ENCODE results near the gene DUSP2. TPM values are rescaled to one million over a fixed set of nuclear protein-coding genes. Genes with fewer than 3 reads are reported as not detected.

Gene DUSP2
- polyA plus RNA-seq, 3 donors from 2014 or later, result 272 to 875 (median 555) TPM

DNA sequence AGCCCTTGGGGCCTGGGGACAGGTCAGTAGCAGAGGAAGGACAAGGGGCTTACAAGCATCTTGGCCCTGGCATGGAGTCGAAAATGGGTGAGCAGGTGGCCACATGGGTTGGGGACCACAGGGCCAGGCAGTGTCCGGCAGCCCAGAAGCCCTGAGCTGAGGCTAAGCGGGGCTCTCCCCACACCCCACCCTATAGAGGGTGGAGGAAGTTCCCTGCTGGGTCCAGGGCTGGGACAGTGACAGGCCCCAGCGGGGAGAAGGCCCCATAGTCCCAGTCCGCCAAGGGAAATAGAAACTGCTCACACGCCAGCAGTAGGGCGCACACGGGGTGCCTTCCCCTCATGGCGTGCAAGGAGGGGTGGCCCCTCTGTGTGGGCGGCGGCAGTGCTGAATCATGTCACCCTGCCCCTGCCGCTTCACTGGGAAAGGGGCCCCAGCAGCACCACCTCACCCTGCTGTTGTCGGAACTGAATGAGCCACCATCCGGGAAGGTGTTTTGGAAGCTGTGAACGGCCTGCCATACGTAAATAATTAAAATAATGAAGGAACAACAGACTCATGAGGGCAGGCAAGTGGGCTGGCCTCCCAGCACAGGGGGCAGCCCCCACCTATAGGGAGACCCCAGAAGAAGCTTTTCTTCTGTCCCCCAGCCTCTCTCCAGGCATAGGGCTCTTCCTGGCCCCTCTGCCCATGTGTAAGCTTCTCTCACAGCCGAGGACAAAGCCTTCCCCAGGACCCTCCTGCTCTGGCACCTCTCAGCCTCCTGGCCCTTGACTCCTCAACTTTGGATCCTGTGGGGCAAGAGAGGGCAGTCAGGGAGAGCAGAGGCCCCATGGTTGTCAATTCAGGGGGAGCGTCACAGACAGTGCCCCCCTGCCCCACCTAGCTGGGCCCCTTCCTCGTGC lies 12.7 kb upstream of the DUSP2 start:
- H3K4me3 Mint-ChIP-seq, result peak overlapping the region in 4 of 5 donors; percentile 40 to 70 (median 55)
- no peaks in the 10 kb centered on the region for H3K36me3 Mint-ChIP-seq
- peaks cover 13 to 20% (median 14%) of the 10 kb centered on the region in 3 donors for H3K27me3 Mint-ChIP-seq (ENCODE audit: low read depth in 3 of 3)
- peaks cover 63 to 70% of the 10 kb centered on the region in 2 donors for H3K4me1 Mint-ChIP-seq
- peak overlapping the region; percentile 62 to 94 (median 88) for H3K27ac Mint-ChIP-seq
- DNase-seq, result peak; percentile 48 to 68 (median 61)
- H3K9me3 Mint-ChIP-seq, result no peaks in the 10 kb centered on the region

DNA sequence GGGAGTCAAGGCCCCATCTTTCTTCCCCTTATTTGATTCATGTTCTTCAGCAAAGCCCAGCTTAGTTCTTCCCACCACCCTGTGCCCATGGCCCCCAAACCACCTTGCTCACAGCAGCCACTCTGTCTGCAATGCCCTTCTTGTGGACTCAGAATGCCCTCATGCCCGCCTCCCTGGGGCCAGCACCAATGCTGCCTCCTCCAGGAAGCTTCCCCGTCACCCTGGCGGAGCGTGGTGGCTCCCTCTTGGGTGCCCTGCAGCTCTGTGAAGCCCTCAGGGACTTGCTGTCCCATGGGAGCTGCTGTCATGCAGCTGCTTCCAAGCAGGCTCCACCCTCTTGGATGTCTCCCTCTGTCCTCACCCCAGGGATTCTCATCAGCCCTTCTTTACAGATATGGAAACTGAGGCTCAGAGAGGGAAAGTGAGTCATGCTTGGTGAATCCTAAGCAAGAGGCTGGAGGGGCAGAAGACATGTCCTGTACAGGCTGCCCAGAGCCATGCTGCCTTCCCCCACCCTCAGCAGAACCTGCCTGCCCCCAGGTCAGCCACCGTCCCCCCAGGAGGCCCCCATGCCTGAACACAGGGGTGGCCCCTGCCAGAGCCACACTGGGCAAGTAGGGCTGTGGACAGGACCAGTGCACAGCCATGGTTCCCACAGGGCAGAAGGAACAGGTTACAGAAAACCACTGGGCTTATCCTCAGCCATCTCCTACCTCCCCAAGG lies 11.8 kb upstream of the DUSP2 start:
- Mint-ChIP-seq H3K27me3 (ENCODE audit: low read depth in 3 of 3) (peaks cover 8 to 15% (median 11%) of the 10 kb centered on the region in 3 donors), H3K4me1 (peaks cover 55 to 62% of the 10 kb centered on the region in 2 donors), H3K27ac (peak overlapping the region; percentile 62 to 94 (median 88)), H3K9me3 (no peaks in the 10 kb centered on the region), H3K36me3 (no peaks in the 10 kb centered on the region), H3K4me3 (peak overlapping the region; percentile 14 to 76 (median 36))
- no peak for DNase-seq

DNA sequence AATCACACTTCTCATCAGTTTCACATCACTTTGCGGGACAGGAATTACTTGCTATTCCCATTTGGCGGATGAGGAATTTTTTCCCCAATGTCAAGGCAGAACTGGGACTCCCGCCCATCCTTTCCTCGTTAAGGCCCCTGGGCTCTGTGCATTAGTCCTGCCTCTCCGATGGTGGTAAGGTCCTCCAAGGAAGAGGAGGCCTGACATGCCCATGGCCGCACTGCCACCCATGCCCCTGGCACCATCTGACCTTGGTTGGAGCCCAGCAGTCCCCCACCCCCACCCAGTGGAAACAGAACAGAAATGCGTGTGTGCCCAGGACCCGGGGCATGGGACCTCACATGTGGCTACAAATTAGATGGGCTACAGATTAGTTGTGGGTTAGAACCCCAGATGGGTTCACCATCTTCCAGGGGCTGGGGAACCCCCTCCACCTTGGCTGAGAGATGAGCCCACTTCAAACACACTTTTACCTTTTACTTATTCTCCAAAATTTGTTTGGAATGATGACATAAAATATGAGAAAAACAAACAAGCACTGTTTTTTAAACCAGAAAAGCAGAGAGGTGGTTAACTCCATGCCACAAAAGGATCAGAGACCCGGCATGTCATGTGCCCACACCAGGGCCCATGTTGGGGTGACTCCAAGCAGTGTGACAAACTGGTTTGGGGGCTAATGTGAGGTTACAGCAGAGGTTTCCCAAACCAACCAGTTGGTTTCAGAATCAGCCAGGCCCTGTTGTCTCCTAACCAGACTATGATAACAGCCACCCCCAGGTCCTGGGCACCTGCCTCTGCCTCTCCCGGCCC lies 11.0 kb upstream of the DUSP2 start:
- Mint-ChIP-seq H3K9me3 (no peaks in the 10 kb centered on the region), H3K36me3 (no peaks in the 10 kb centered on the region), H3K4me1 (peaks cover 49 to 53% of the 10 kb centered on the region in 2 donors), H3K4me3 (peak overlapping the region; percentile 13 to 76 (median 44)), H3K27ac (peak overlapping the region; percentile 55 to 94 (median 86)), H3K27me3 (ENCODE audit: low read depth in 3 of 3) (peaks cover 6 to 12% (median 12%) of the 10 kb centered on the region in 3 donors)
- peak; percentile 65 to 74 (median 72) for DNase-seq

DNA sequence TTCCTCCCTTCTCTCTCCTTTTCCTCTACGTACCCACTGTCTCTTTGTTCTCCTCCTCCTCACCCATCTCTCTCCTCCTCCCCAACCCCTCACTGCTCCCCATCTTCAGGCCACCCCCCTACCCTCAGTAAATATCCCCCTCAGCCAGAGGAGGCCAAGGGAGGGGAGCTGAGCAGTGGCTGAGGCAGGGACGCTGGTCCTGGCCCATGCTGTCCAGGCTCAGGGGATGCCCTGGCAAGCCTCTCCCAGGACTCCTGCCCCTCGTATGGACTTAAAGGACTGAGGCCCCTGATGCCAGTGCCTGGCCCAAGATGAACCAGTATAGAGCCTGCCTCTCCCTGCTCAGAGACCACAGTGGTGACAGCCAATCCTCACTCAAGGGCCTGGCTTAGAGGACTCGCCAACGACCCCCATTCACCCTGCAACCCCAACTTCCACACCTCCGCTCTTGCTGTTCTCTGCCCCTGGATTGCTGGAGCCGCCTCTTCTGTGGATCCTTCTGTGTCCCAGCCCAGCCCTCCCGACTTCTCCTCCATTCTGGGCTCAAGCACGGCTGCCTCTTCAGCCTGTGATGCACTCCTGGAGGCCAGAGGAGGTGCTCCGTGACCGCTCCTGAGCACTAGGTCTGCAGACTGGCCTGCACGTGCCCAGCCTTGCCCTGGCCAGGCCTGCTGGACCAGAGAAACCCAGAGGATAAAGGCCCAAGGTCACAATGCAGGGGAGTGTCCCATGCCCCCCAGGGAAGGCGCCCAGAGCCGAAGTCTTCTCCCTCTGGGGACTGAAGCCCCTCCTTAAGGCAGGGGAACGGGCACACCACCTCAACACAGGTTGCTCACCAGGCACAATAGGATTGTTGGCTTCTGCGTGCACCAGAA lies 9.5 kb upstream of the DUSP2 start:
- peaks cover 6 to 12% (median 8%) of the 10 kb centered on the region in 3 donors for H3K27me3 Mint-ChIP-seq (ENCODE audit: low read depth in 3 of 3)
- no peaks in the 10 kb centered on the region for H3K9me3 Mint-ChIP-seq
- H3K36me3 Mint-ChIP-seq, result no peaks in the 10 kb centered on the region
- no peak overlapping the region for H3K4me3 Mint-ChIP-seq
- peaks cover 38 to 39% of the 10 kb centered on the region in 2 donors for H3K4me1 Mint-ChIP-seq
- no peak for DNase-seq
- peak overlapping the region in 4 of 6 donors; percentile 39 to 73 (median 58) for H3K27ac Mint-ChIP-seq

DNA sequence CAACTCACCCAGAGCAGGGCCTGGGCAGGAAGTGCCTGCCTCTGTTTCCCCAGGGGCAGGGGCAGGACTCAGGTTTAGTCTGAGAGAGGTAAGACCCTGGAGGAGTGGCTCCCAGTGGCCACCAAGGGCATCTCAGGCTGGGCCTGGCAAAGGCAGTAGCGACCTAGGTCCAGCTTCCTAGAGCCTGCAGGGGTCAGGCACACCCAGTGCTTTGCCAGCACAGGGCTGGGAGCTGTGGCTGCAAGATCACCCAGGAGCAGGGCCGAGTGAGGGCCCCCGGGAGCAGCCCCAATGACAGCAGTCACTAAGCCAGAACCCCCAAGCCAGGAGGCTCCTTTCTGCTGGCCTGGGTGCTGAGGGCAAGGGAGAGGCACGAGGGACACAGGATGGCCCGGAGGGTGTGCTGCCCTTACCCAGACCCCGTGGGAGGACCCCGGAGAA lies 8.8 kb upstream of the DUSP2 start:
- H3K36me3 Mint-ChIP-seq, result no peaks in the 10 kb centered on the region
- H3K27me3 Mint-ChIP-seq (ENCODE audit: low read depth in 3 of 3), result peaks cover 6 to 8% (median 7%) of the 10 kb centered on the region in 3 donors
- peaks cover 35 to 36% of the 10 kb centered on the region in 2 donors for H3K4me1 Mint-ChIP-seq
- peak overlapping the region in 3 of 6 donors; percentile 54 to 97 (median 88) for H3K27ac Mint-ChIP-seq
- H3K9me3 Mint-ChIP-seq, result no peaks in the 10 kb centered on the region
- H3K4me3 Mint-ChIP-seq, result no peak overlapping the region
- DNase-seq, result no peak

DNA sequence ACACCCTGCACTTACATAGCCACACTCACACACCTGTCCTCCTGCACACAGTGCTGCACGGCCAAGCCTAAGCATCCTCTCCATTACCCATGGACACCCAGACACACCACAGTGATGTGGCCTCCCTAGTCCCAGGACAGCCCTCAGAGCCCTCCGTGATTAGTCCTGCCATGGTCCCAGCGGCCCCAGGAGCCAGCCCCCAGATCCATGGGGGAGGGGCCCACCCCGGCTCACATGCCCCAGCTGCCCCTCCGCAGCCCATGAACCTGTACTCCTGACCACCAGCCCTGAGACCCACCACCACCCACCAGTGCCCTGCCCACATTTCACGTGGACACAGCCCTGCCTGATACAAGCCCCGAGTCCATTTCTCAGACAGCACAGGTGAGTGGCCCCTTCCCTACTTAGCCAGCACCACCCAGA lies 8.1 kb upstream of the DUSP2 start:
- no peak for DNase-seq
- H3K4me3 Mint-ChIP-seq, result no peak overlapping the region
- peaks cover 40 to 41% of the 10 kb centered on the region in 2 donors for H3K4me1 Mint-ChIP-seq
- H3K9me3 Mint-ChIP-seq, result no peaks in the 10 kb centered on the region
- no peaks in the 10 kb centered on the region for H3K36me3 Mint-ChIP-seq
- peaks cover 8 to 14% (median 10%) of the 10 kb centered on the region in 3 donors for H3K27me3 Mint-ChIP-seq (ENCODE audit: low read depth in 3 of 3)
- H3K27ac Mint-ChIP-seq, result peak overlapping the region in 5 of 6 donors; percentile 54 to 97 (median 88)

- H3K27ac Mint-ChIP-seq, result peak overlapping the region in 5 of 6 donors; percentile 81 to 99 (median 96)
- peaks cover 39 to 41% of the 10 kb centered on the region in 2 donors for H3K4me1 Mint-ChIP-seq
- no peaks in the 10 kb centered on the region for H3K36me3 Mint-ChIP-seq
- H3K4me3 Mint-ChIP-seq, result no peak overlapping the region
- no peaks in the 10 kb centered on the region for H3K9me3 Mint-ChIP-seq
- no peak for DNase-seq
- H3K27me3 Mint-ChIP-seq (ENCODE audit: low read depth in 3 of 3), result peaks cover 8 to 15% (median 12%) of the 10 kb centered on the region in 3 donors
These were observed 7.3 kb upstream of the DUSP2 start for GRCh38 chr2:96152304-96153161.

DNA sequence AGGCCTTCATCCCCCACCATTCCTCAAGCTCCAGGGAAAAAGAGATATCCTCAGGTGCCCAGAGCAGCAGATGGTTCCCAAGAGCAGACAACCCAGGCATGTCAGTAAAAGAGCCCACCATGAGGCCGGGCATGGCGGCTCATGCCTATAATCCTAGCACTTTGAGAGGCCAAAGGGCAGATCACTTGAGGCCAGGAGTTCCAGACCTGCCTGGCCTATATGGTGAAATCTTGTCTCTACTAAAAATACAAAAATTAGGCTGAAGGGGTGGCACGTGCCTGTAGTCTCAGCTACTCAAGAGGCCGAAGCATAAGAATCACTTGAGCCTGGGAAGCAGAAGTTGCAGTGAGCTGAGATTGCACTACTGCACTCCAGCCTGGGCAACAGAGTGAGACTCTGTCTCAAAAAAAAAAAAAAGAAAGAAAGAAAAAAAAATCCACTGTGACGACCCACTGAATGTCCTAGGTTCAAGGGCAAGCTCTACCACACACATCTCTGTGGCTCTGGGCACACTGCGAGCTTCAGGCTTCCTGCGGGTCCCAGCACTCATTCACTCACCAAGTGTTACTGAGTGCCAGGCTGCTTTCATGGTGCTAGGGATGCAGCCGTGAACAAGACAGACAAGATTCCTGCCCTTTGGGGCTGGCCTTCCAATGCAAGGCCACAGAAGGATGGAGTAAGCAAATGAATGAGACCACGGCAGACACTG lies 6.5 kb upstream of the DUSP2 start:
- H3K27ac Mint-ChIP-seq, result peak overlapping the region in 5 of 6 donors; percentile 81 to 99 (median 97)
- H3K4me3 Mint-ChIP-seq, result no peak overlapping the region
- H3K36me3 Mint-ChIP-seq, result no peaks in the 10 kb centered on the region
- no peaks in the 10 kb centered on the region for H3K9me3 Mint-ChIP-seq
- peaks cover 8 to 13% (median 12%) of the 10 kb centered on the region in 3 donors for H3K27me3 Mint-ChIP-seq (ENCODE audit: low read depth in 3 of 3)
- no peak for DNase-seq
- H3K4me1 Mint-ChIP-seq, result peaks cover 35 to 41% of the 10 kb centered on the region in 2 donors

DNA sequence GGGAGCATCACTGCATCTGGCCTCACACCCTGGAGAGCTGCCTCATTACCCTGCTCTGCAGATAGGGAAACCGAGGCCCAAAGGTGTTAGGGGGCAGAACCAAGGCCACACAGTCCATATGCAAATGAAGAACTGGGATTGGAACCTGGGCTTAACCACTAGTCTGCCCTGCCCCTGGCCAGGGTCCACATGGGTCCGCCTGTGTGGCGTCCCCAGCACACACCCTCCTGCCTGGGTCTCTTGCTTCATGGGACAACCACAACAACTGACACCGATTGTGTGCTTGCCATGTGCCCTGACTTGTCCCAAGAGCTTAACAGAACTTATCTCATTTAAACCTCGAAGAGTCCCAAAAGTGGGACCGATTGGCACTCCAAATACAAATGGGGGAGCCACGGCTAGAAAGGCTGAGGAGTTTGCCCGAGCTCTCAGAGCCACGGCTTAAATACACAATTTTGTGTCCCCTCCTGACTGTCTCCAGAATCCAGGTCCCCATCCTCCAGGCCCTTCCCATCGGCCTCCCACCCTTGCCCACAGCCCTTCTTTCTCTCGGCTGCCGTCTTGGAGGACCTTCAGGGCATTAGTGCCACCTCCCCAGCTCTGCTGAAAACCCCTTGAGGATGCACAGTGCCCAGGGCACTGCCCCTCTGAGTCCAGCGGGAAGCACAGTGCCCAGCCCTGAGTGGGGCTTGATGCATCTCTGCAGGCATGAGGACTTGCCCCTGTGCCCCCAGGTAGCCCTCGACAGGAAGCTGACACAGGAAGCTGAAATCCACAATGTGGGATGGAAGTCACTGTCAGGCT lies 5.8 kb upstream of the DUSP2 start:
- no peak overlapping the region for H3K4me3 Mint-ChIP-seq
- H3K4me1 Mint-ChIP-seq, result peaks cover 34 to 41% of the 10 kb centered on the region in 2 donors
- peaks cover 7 to 14% (median 12%) of the 10 kb centered on the region in 3 donors for H3K27me3 Mint-ChIP-seq (ENCODE audit: low read depth in 3 of 3)
- DNase-seq, result no peak
- no peaks in the 10 kb centered on the region for H3K36me3 Mint-ChIP-seq
- peak overlapping the region; percentile 34 to 99 (median 96) for H3K27ac Mint-ChIP-seq
- H3K9me3 Mint-ChIP-seq, result no peaks in the 10 kb centered on the region

DNA sequence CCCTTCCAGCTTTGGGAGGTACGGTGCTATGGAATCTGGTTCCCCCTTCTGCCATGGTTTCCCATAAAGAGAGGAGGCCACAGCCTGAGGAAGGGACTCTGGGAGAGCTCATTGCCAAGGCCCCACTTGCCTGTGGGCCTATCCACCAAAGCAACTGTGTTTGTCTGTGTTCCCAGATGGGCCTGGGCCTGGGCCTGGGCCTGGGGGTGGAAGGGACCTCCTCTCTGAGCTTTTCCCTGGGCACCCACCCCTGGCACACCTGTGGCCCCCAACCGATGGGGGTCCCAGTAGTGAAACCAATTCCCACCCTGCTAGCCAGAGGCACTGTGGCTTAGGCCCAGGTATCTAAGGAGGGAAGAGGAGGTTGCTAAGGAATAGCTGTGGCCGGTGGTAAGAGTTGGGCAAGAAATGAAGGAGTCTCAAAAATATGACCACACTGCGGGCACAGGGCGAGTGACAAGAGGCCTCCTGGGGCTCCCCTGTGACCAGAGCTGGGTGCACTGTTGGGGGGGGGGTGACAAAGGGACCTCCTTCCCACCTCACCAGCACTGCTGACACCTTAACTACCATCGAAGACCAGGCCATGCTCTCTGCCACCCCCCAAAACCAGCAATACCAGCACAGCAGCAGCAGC lies 4.9 kb upstream of the DUSP2 start:
- H3K9me3 Mint-ChIP-seq, result no peaks in the 10 kb centered on the region
- peak overlapping the region; percentile 34 to 99 (median 96) for H3K27ac Mint-ChIP-seq
- H3K36me3 Mint-ChIP-seq, result no peaks in the 10 kb centered on the region
- H3K4me1 Mint-ChIP-seq, result peaks cover 37 to 41% of the 10 kb centered on the region in 2 donors
- H3K27me3 Mint-ChIP-seq (ENCODE audit: low read depth in 3 of 3), result peaks cover 2 to 14% (median 12%) of the 10 kb centered on the region in 3 donors
- DNase-seq, result no peak
- H3K4me3 Mint-ChIP-seq, result no peak overlapping the region

All from immature natural killer cell (primary cell).